Colonic mucosa (tissue), 4 donors: ENCODE data around the gene ST3GAL3. TPM values are rescaled to one million over a fixed set of nuclear protein-coding genes. Genes with fewer than 3 reads are reported as not detected.

ENCODE experiments used
- DNase-seq: peaks from one replicate; pipeline ENCODE4 v3.0.0-alpha.2; 2020
- H3K27ac ChIP-seq: fragments of 200-600 bp; one replicate; pipeline ENCODE4 v1.8.0; 2021
- H3K27me3 ChIP-seq: fragments of 200-600 bp; one replicate; pipeline ENCODE4 v1.8.0; 2021
- H3K36me3 ChIP-seq: fragments of 200-600 bp; one replicate; pipeline ENCODE4 v1.8.0; 2021
- H3K4me1 ChIP-seq: fragments of 200-600 bp; one replicate; pipeline ENCODE4 v1.8.0; 2021; ENCODE audit warnings: mild to moderate bottlenecking
- H3K4me3 ChIP-seq: fragments of 200-600 bp; one replicate; pipeline ENCODE4 v1.8.0; 2021
- H3K9ac ChIP-seq, 2 donors: one replicate each; pipeline ENCODE4 v1.7.0; 2013; ENCODE audit warnings: control low read depth in 2 of 2, low read depth in 2 of 2, low read length in 2 of 2
- H3K9me3 ChIP-seq: fragments of 200-600 bp; one replicate; pipeline ENCODE4 v1.8.0; 2021
- intact Hi-C: fragments of 100-400 bp; cut with DNase I; formaldehyde crosslinking; loops from one replicate; pipeline ENCODE4 v1.14.1; 2022
- total RNA-seq, 2 donors: library from RNA; stranded (reverse); fragmentation: NEBNext Ultra II Directional in 1 of 2; extraction: Animal tissue kit (Norgen Biotek cat#: 25700) in 1 of 2; gene quantifications; one replicate each; pipeline ENCODE4 v1.2.1, GENCODE V29; 2021
- TF ChIP-seq, protein P1 (sequence below): fragments of 200-600 bp; IDR thresholded peaks from one replicate; pipeline ENCODE4 v1.8.0; 2022; ENCODE audit warnings: antibody characterized with exemption, mild to moderate bottlenecking
- donor health status: healthy.
- donor health status: DM: no; HTN: no; CAD: no.
- donor health status: DM: no; HTN: no; CAD: no.

The ST3GAL3 gene
- total RNA-seq, 2 donors from 2014 or later = 5.1 to 6.0 TPM

DNA sequence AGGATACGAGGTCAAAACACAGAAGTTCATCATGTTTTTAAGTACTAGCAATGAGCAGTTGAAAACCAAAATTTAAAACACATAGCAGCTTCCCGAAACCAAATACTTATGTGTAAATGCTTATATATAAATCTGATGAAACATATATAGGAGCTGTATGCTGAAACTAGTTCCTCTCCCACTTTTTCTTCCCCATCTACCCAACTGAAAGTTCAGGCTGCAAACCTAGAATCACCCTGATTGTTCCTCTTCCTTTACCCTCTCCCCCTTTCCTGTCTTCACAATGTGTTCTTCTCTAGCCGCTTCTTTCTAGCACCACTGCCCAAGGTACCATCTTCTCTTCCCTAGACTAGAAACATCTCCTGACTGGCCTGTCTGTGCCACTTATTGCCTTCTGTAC is 90.6 kb downstream of the ST3GAL3 start:
- Histone ChIP-seq H3K36me3 (no peaks in the 10 kb centered on the region), H3K4me1 (no peaks in the 10 kb centered on the region), H3K9ac (no peak overlapping the region), H3K27ac (no peak overlapping the region), H3K9me3 (no peaks in the 10 kb centered on the region), H3K4me3 (no peak overlapping the region), H3K27me3 (no peaks in the 10 kb centered on the region)
- intact Hi-C loops = no loop called here
- DNase-seq = no peak
- TF ChIP-seq, protein P1, sequence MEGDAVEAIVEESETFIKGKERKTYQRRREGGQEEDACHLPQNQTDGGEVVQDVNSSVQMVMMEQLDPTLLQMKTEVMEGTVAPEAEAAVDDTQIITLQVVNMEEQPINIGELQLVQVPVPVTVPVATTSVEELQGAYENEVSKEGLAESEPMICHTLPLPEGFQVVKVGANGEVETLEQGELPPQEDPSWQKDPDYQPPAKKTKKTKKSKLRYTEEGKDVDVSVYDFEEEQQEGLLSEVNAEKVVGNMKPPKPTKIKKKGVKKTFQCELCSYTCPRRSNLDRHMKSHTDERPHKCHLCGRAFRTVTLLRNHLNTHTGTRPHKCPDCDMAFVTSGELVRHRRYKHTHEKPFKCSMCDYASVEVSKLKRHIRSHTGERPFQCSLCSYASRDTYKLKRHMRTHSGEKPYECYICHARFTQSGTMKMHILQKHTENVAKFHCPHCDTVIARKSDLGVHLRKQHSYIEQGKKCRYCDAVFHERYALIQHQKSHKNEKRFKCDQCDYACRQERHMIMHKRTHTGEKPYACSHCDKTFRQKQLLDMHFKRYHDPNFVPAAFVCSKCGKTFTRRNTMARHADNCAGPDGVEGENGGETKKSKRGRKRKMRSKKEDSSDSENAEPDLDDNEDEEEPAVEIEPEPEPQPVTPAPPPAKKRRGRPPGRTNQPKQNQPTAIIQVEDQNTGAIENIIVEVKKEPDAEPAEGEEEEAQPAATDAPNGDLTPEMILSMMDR = no peak

DNA sequence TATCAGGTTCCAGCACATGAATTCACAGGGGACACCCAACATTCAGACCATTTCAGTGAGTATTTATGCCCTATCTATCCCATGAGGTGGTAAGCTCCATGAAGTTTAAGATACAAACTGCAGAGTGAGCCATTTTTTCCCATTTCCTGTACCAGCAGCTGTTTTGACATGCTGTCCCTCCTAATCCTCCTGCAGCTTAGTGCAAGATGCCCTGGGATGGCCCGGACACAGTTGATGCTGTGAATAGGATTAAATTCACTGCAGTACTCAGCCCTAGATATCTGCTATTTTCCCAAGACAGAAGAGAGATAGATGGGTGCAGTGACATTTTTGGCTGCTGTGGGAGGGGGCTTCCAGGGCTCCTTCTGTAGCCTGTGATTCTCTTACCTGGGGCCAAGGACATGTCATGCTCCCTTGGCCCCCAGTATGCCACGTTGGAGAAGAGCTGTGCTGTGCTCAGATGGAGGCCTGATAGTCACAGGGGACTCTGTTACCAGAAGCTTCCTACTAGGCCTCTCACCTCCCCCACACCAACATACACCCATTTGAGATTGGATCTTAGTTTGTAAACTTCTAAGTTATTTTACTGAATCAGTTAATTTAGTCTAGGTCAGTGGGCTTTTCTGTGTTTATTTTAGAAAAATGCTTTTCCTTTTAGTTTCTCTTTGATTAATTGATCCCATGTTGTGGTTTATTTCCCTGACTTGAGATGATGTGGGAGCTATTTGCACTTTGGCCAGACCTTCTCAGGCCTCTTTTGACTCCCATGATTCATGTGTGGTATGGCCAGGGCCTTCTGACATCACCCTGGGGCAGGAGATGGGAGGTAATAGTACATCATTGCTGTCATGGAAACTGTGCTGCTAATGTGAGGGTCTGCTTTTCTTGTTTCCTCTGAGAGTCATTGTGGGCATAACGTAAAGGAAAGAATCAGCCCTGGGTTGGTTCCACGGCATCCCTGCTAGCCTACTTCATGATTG is 92.6 kb downstream of the ST3GAL3 start:
- no peak for DNase-seq
- TF ChIP-seq, protein P1 = no peak
- Histone ChIP-seq H3K4me3 (no peak overlapping the region), H3K9ac (no peak overlapping the region), H3K36me3 (no peaks in the 10 kb centered on the region), H3K9me3 (no peaks in the 10 kb centered on the region), H3K4me1 (no peaks in the 10 kb centered on the region), H3K27me3 (no peaks in the 10 kb centered on the region), H3K27ac (no peak overlapping the region)
- intact Hi-C loops = no loop called here

DNA sequence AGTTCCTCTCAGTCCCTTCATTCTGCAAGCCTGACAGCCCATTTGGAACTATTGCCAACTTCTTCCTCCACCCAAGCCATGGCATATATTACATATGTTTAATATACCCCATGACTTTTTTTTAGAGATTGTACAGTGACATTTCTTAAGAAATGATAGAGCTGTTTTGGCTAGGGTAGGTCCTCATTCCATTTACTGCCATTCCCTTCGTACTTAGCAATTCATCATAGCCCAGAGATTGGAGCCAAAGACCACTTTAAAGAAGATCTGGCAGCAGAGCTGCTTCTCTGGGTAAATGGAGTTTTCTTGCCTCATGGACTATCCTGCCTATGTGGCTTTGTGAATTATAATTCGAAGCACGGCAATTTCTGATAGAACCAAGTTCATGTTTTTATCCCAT is 93.4 kb downstream of the ST3GAL3 start:
- Histone ChIP-seq H3K4me1 (no peaks in the 10 kb centered on the region), H3K27ac (no peak overlapping the region)
- DNase-seq = no peak

DNA sequence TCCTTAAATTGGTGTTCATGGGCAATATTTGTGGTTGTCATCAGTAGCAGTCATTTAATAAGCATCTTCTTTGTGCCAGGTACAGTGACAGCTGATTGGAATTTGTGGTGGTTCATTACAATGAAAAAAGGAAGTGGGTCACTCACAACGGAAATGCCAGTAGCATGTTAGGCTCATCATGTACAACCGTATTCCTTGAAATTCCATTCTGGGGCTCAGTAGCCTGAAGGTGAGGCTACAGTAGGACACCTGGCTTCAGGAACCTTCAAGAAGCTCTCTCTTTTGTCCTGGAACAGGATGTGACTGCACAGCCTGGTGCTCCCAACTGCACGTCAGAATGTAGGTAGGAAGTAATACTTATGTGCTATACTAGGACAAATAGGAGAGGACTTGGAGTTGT is 93.9 kb downstream of the ST3GAL3 start:
- H3K9ac ChIP-seq = no peak overlapping the region
- H3K27me3 ChIP-seq = no peaks in the 10 kb centered on the region
- no peaks in the 10 kb centered on the region for H3K9me3 ChIP-seq
- TF ChIP-seq, protein P1 = no peak
- intact Hi-C loops = no loop called here
- no peak overlapping the region for H3K27ac ChIP-seq
- DNase-seq = no peak
- no peaks in the 10 kb centered on the region for H3K36me3 ChIP-seq
- no peaks in the 10 kb centered on the region for H3K4me1 ChIP-seq
- no peak overlapping the region for H3K4me3 ChIP-seq

More for the DNA sequence above, 93.4 kb downstream of the ST3GAL3 start:
- intact Hi-C loops = no loop called here
- H3K27me3 ChIP-seq = no peaks in the 10 kb centered on the region
- TF ChIP-seq, protein P1 = no peak
- H3K9me3 ChIP-seq = no peaks in the 10 kb centered on the region
- no peak overlapping the region for H3K9ac ChIP-seq
- no peaks in the 10 kb centered on the region for H3K36me3 ChIP-seq
- H3K4me3 ChIP-seq = no peak overlapping the region

DNA sequence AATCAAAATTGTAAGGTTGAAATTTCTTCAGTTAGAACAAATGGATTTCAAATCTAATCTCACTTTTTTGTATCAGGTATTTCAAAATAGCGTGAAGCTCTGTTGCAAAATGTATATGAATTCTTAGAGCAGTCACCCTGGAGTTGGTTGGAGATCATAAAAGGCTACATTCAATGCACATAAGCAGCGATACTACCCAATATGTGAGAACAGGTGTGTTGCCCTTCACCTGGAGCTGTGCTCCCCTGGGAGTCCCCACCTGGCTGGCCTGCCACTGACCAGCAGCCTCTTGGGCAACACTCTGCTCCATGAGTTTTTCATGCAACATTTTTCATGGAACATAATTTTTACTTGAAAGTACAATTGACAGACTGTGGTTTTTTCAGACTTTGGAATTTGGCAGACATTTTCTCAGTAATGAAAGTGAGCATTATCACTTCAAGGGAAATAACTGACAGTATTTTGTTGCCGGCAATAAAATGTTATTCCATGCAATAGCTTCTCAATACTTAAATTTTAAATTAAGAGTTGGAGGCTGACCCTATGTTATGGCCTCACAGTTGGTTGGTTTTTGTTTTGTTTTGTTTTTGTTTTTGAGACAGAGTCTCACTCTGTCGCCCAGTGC is 95.1 kb downstream of the ST3GAL3 start:
- peak overlapping the region in 1 of 2 donors; percentile 15 for H3K9ac ChIP-seq
- intact Hi-C loops = no loop called here
- H3K36me3 ChIP-seq = no peaks in the 10 kb centered on the region
- DNase-seq = no peak
- H3K9me3 ChIP-seq = no peaks in the 10 kb centered on the region
- H3K4me1 ChIP-seq = no peaks in the 10 kb centered on the region
- no peaks in the 10 kb centered on the region for H3K27me3 ChIP-seq
- no peak overlapping the region for H3K27ac ChIP-seq
- TF ChIP-seq, protein P1 = no peak
- no peak overlapping the region for H3K4me3 ChIP-seq
